Natural killer cell (primary cell): ENCODE results near the gene KIR3DL2. TPM values are rescaled to one million over a fixed set of nuclear protein-coding genes. Genes with fewer than 3 reads are reported as not detected.
"Not testable (repeated sequence)": the region's sequence is repeated elsewhere in the genome, so short reads cannot be mapped to it uniquely, and the experiment has no call there.

Source experiments
- ATAC-seq, 3 donors: fragments of 150-1000 bp in 2 of 3; fragments of 200-7000 bp in 1 of 3; cut with Tn5 transposase; 1 replicate in 1 of 3; 2 replicates in 2 of 3; pipeline ENCODE4 v1.10.0; 2021; ENCODE audit warnings: mild to moderate bottlenecking in 2 of 3, moderate library complexity in 2 of 3
- DNase-seq, 2 donors: peaks; one replicate each; pipeline versions ENCODE4 v3.0.0 to v3.0.0-alpha.2; 2013 to 2021; ENCODE audit warnings: mixed read lengths in 1 of 2
- H3K27ac ChIP-seq: one replicate; pipeline ENCODE4 v1.5.1; 2013; ENCODE audit warnings: mild to moderate bottlenecking, low read length
- H3K27me3 ChIP-seq: one replicate; pipeline ENCODE4 v1.6.1; 2013; ENCODE audit warnings: low read length; ENCODE audit not compliant: control insufficient read depth, insufficient read depth
- H3K36me3 ChIP-seq: one replicate; pipeline ENCODE4 v1.6.1; 2013; ENCODE audit warnings: low read length; ENCODE audit not compliant: control insufficient read depth, insufficient read depth
- H3K4me1 ChIP-seq: one replicate; pipeline ENCODE4 v1.6.1; 2013; ENCODE audit warnings: low read length; ENCODE audit not compliant: control insufficient read depth, insufficient read depth
- H3K4me3 ChIP-seq: one replicate; pipeline ENCODE4 v1.5.1; 2013; ENCODE audit warnings: low read length
- H3K9me3 ChIP-seq: one replicate; pipeline ENCODE4 v1.6.1; 2013; ENCODE audit warnings: low read length; ENCODE audit not compliant: control insufficient read depth, insufficient read depth
- H3K27ac Mint-ChIP-seq, 2 donors: one replicate each; pipeline ENCODE4 v1.8.0; 2022; ENCODE audit warnings: mild to moderate bottlenecking in 2 of 2, mixed read lengths in 2 of 2, moderate library complexity in 1 of 2
- H3K27me3 Mint-ChIP-seq, 2 donors: one replicate each; pipeline ENCODE4 v1.8.0; 2022; ENCODE audit warnings: low read depth in 2 of 2, mixed read lengths in 2 of 2
- H3K36me3 Mint-ChIP-seq: one replicate; pipeline ENCODE4 v1.8.0; 2022; ENCODE audit warnings: mixed read lengths
- H3K4me1 Mint-ChIP-seq, 2 donors: one replicate each; pipeline ENCODE4 v1.8.0; 2022; ENCODE audit warnings: mixed read lengths in 2 of 2
- H3K4me3 Mint-ChIP-seq: one replicate; pipeline ENCODE4 v1.8.0; 2022; ENCODE audit warnings: mild to moderate bottlenecking, moderate library complexity, mixed read lengths
- H3K9me3 Mint-ChIP-seq, 2 donors: one replicate each; pipeline ENCODE4 v1.8.0; 2022; ENCODE audit warnings: mixed read lengths in 2 of 2
- WGBS: methylation state at CpG from one replicate; pipeline ENCODE4 v1.1.7; 2013; ENCODE audit warnings: missing lambda C conversion rate; ENCODE audit not compliant: insufficient coverage; 5-methylcytosine and 5-hydroxymethylcytosine counted together
- intact Hi-C: fragments of 100-400 bp; cut with micrococcal nuclease; formaldehyde crosslinking; loops from one replicate; pipeline ENCODE4 v1.14.2; 2022
- total RNA-seq, 4 donors: library from RNA; stranded (reverse); fragments of 120-200 nt in 1 of 4; gene quantifications; one replicate each; pipeline versions ENCODE4 v1.2.3 to v1.2.4, GENCODE V29; 2013 to 2022
- TF ChIP-seq, protein P1 (sequence below): fragments of 200-600 bp; IDR thresholded peaks from one replicate; pipeline ENCODE4 v1.8.0; 2022; ENCODE audit warnings: antibody characterized with exemption

KIR3DL2 gene
- total RNA-seq, 3 donors from 2014 or later (not counting 1 experiment from before 2014, with no cell fraction given) = 24.0 to 89.0 (median 65.1) TPM

DNA sequence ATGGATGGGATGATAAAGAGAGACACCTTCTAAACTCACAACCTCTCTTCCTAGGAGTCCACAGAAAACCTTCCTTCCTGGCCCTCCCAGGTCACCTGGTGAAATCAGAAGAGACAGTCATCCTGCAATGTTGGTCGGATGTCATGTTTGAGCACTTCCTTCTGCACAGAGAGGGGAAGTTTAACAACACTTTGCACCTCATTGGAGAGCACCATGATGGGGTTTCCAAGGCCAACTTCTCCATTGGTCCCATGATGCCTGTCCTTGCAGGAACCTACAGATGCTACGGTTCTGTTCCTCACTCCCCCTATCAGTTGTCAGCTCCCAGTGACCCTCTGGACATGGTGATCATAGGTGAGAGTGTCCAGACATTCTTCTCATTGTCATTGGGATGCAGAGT lies 12.7 kb upstream of the KIR3DL2 start:
- WGBS = 73% methylated on average over 1 of the region's 2 CpGs
- H3K36me3 ChIP-seq, H3K27me3 Mint-ChIP-seq, ATAC-seq, H3K4me3 Mint-ChIP-seq, H3K9me3 ChIP-seq, H3K27ac ChIP-seq, H3K36me3 Mint-ChIP-seq, H3K27me3 ChIP-seq, H3K9me3 Mint-ChIP-seq, H3K4me3 ChIP-seq, DNase-seq: not testable (repeated sequence)
- Mint-ChIP-seq H3K27ac (peak overlapping the region in 1 of 2 donors; percentile 39), H3K4me1 (peaks cover 39 to 58% of the 10 kb centered on the region in 2 donors)
- peaks cover 34% of the 10 kb centered on the region for H3K4me1 ChIP-seq
- intact Hi-C loops = loop anchor here (10.0 kb wide), 2 partner anchors 143 to 363 kb away; partner anchors contain the start of gene CDC42EP5

DNA sequence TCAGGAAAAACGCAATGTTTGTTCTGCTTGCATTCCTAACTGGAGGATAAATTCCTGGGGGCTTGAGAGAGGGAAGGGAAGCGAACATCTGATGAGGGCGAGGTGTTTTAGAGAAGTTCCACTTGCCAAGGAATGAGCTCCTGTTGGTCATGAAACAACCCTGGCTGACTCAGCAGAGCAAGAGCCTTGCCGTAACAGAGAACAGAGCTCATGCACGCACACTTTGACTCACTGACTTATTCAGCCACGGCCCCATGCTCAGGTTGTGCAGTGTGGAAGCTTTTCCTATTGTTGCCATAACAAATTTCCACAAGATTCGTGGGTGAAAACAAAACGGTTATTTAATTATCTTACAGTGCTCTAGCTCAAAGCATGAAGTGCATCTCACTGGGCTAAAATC lies 7.1 kb upstream of the KIR3DL2 start:
- H3K4me3 ChIP-seq, ATAC-seq, intact Hi-C loops, H3K27me3 ChIP-seq, H3K4me1 ChIP-seq, H3K27ac ChIP-seq, H3K9me3 ChIP-seq, DNase-seq, H3K4me3 Mint-ChIP-seq, H3K9me3 Mint-ChIP-seq, H3K36me3 Mint-ChIP-seq, H3K36me3 ChIP-seq, H3K27ac Mint-ChIP-seq: not testable (repeated sequence)
- Mint-ChIP-seq H3K27me3 (peaks cover 3 to 12% of the 10 kb centered on the region in 2 donors), H3K4me1 (peaks cover 10 to 12% of the 10 kb centered on the region in 2 donors)
- 81% methylated on average over 7 of the region's 8 CpGs for WGBS

GRCh38 chr19:54850930-54851329 lies 687 bp downstream of the KIR3DL2 start:
- no peak for DNase-seq
- no peaks in the 10 kb centered on the region for H3K9me3 ChIP-seq
- peaks cover 26% of the 10 kb centered on the region for H3K4me1 ChIP-seq
- Mint-ChIP-seq H3K27me3 (peaks cover 3 to 13% of the 10 kb centered on the region in 2 donors), H3K27ac (peak overlapping the region; percentile 80 to 98), H3K36me3 (peaks cover 10% of the 10 kb centered on the region), H3K9me3 (no peaks in the 10 kb centered on the region), H3K4me1 (peaks cover 32 to 51% of the 10 kb centered on the region in 2 donors), H3K4me3 (peak overlapping the region; percentile 79)
- peak in 2 of 3 donors; percentile 14 to 55 for ATAC-seq
- peak overlapping the region; percentile 26 for H3K4me3 ChIP-seq
- peaks cover 7% of the 10 kb centered on the region for H3K36me3 ChIP-seq
- intact Hi-C loops = no loop called here
- no peaks in the 10 kb centered on the region for H3K27me3 ChIP-seq
- peak overlapping the region; percentile 86 for H3K27ac ChIP-seq
- 75% methylated on average over 1 of the region's 2 CpGs for WGBS
- TF ChIP-seq, protein P1, sequence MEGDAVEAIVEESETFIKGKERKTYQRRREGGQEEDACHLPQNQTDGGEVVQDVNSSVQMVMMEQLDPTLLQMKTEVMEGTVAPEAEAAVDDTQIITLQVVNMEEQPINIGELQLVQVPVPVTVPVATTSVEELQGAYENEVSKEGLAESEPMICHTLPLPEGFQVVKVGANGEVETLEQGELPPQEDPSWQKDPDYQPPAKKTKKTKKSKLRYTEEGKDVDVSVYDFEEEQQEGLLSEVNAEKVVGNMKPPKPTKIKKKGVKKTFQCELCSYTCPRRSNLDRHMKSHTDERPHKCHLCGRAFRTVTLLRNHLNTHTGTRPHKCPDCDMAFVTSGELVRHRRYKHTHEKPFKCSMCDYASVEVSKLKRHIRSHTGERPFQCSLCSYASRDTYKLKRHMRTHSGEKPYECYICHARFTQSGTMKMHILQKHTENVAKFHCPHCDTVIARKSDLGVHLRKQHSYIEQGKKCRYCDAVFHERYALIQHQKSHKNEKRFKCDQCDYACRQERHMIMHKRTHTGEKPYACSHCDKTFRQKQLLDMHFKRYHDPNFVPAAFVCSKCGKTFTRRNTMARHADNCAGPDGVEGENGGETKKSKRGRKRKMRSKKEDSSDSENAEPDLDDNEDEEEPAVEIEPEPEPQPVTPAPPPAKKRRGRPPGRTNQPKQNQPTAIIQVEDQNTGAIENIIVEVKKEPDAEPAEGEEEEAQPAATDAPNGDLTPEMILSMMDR = no peak

- Mint-ChIP-seq H3K4me3 (peak overlapping the region; percentile 79), H3K4me1 (peaks cover 32 to 51% of the 10 kb centered on the region in 2 donors), H3K27ac (peak overlapping the region; percentile 80 to 98), H3K36me3 (peaks cover 10% of the 10 kb centered on the region), H3K27me3 (peaks cover 3 to 13% of the 10 kb centered on the region in 2 donors), H3K9me3 (no peaks in the 10 kb centered on the region)
- H3K27ac ChIP-seq = peak overlapping the region; percentile 86
- H3K9me3 ChIP-seq = no peaks in the 10 kb centered on the region
- ATAC-seq (peak; percentile 46 to 61 (median 54)), DNase-seq (no peak)
- TF ChIP-seq, protein P1 = no peak
- H3K27me3 ChIP-seq = no peaks in the 10 kb centered on the region
- peaks cover 26% of the 10 kb centered on the region for H3K4me1 ChIP-seq
- WGBS = 52% methylated on average over 7 of the region's 7 CpGs
- no peak overlapping the region for H3K4me3 ChIP-seq
- H3K36me3 ChIP-seq = peaks cover 7% of the 10 kb centered on the region
- intact Hi-C loops = no loop called here
Measured at GRCh38 chr19:54851353-54851752, 1.1 kb downstream of the KIR3DL2 start.

GRCh38 chr19:54855241-54855640 lies 5.0 kb downstream of the KIR3DL2 start:
- intact Hi-C loops, H3K9me3 Mint-ChIP-seq, H3K27me3 ChIP-seq, H3K9me3 ChIP-seq, H3K4me3 ChIP-seq, DNase-seq, H3K27me3 Mint-ChIP-seq, ATAC-seq, H3K27ac Mint-ChIP-seq, H3K36me3 Mint-ChIP-seq, H3K27ac ChIP-seq, H3K4me3 Mint-ChIP-seq, H3K36me3 ChIP-seq: not testable (repeated sequence)
- 48% methylated on average over 1 of the region's 1 CpG for WGBS
- H3K4me1 ChIP-seq = peaks cover 24% of the 10 kb centered on the region
- H3K4me1 Mint-ChIP-seq = peaks cover 17 to 41% of the 10 kb centered on the region in 2 donors

DNA sequence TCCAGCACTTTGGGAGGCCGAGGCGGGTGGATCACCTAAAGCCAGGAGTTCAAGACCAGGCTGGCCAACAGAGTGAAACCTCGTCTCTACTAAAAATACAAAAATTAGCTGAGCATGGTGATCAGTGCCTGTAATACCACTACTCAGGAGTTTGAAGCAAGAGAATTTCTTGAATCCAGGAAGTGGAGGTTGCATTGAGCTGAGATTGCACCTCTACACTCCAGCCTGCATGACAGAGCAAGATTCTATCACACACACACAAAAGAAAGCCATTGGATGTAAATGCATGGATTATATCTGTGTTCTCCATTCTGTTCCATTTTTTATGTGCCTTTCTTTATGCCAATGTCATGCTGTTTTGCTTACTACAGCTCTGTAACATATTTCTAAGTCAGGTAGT lies 8.2 kb downstream of the KIR3DL2 start:
- peaks cover 6 to 18% of the 10 kb centered on the region in 2 donors for H3K27me3 Mint-ChIP-seq

GRCh38 chr19:54859421-54859820 lies 9.2 kb downstream of the KIR3DL2 start:
- H3K9me3 ChIP-seq, H3K4me3 Mint-ChIP-seq, H3K27ac Mint-ChIP-seq, H3K36me3 Mint-ChIP-seq, H3K27me3 ChIP-seq, H3K4me3 ChIP-seq, H3K36me3 ChIP-seq, H3K4me1 ChIP-seq, intact Hi-C loops, ATAC-seq, H3K9me3 Mint-ChIP-seq, H3K27ac ChIP-seq, DNase-seq: not testable (repeated sequence)
- H3K27me3 Mint-ChIP-seq = peaks cover 3 to 18% of the 10 kb centered on the region in 2 donors
- 63% methylated on average over 4 of the region's 7 CpGs for WGBS
- peaks cover 0 to 10% of the 10 kb centered on the region in 2 donors for H3K4me1 Mint-ChIP-seq

More for the DNA sequence above, 8.2 kb downstream of the KIR3DL2 start:
- H3K9me3 ChIP-seq, H3K36me3 Mint-ChIP-seq, intact Hi-C loops, H3K27ac Mint-ChIP-seq, H3K4me1 ChIP-seq, H3K4me3 Mint-ChIP-seq, H3K27me3 ChIP-seq, H3K9me3 Mint-ChIP-seq, DNase-seq, H3K27ac ChIP-seq, ATAC-seq, H3K36me3 ChIP-seq, H3K4me3 ChIP-seq: not testable (repeated sequence)
- H3K4me1 Mint-ChIP-seq = peaks cover 0 to 14% of the 10 kb centered on the region in 2 donors
- no CpG with 5 or more reads among the region's 3 CpGs for WGBS
